Panc1 (cell line): Measurements from ENCODE around the gene TRERF1.

ENCODE experiments used
- POLR2AphosphoS5 ChIP-seq: IDR thresholded peaks from 2 replicates; pipeline ENCODE4 v1.6.1; 2012; ENCODE audit warnings: mild to moderate bottlenecking, low read depth, low read length, moderate library complexity
- REST ChIP-seq, 2 experiments: IDR thresholded peaks; 2 replicates each; pipeline ENCODE4 v1.6.1; 2011 to 2012; ENCODE audit warnings: low read depth in 2 of 2, control low read depth in 1 of 2, low read length in 1 of 2, mild to moderate bottlenecking in 1 of 2, moderate library complexity in 1 of 2; ENCODE audit not compliant: insufficient read depth in 1 of 2
- SIN3A ChIP-seq: IDR thresholded peaks from 2 replicates; pipeline ENCODE4 v1.6.1; 2012; ENCODE audit warnings: low read depth, mild to moderate bottlenecking, low read length, moderate library complexity, borderline replicate concordance; ENCODE audit not compliant: insufficient read depth
- TCF7L2 ChIP-seq: IDR thresholded peaks from 2 replicates; pipeline ENCODE4 v1.6.1; 2011; ENCODE audit warnings: mild to moderate bottlenecking, low read depth, low read length, inconsistent platforms
- TF ChIP-seq, protein P1 (sequence below): fragments of 450-650 bp; IDR thresholded peaks from 2 replicates; pipeline ENCODE4 v1.5.1; 2017; ENCODE audit warnings: mild to moderate bottlenecking

DNA sequence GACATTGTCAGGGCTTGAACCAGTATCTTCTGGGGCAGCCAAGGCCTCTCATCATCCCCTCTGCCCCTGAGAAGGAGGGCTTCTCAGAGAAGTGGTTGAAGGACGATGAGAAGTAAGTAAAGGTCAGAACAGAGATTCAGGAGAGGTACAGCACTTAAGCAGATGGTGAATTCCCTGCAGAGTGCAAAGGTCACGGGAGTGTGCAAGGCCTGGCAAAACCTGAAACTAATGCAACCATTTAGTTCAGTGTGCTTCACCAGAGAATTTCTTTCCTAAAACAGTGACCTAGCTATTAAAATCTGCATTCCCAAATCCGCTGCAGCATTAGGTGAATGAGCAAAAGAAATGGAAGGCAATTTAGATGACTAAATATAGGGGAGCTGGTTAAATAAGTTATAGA is 58.4 kb downstream of the TRERF1 start:
- TF ChIP-seq, protein P1, sequence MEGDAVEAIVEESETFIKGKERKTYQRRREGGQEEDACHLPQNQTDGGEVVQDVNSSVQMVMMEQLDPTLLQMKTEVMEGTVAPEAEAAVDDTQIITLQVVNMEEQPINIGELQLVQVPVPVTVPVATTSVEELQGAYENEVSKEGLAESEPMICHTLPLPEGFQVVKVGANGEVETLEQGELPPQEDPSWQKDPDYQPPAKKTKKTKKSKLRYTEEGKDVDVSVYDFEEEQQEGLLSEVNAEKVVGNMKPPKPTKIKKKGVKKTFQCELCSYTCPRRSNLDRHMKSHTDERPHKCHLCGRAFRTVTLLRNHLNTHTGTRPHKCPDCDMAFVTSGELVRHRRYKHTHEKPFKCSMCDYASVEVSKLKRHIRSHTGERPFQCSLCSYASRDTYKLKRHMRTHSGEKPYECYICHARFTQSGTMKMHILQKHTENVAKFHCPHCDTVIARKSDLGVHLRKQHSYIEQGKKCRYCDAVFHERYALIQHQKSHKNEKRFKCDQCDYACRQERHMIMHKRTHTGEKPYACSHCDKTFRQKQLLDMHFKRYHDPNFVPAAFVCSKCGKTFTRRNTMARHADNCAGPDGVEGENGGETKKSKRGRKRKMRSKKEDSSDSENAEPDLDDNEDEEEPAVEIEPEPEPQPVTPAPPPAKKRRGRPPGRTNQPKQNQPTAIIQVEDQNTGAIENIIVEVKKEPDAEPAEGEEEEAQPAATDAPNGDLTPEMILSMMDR = no peak
- TF ChIP-seq SIN3A = no peak
- TF ChIP-seq REST (IDR thresholded peaks at IDR 0.05; ENCODE audit: insufficient read depth in 1 of 2, low read depth in 2 of 2, low read length in 1 of 2) = no peak
- no peak for TF ChIP-seq TCF7L2
- TF ChIP-seq POLR2AphosphoS5 = no peak
